K562 (cell line): ENCODE data around the gene PEX7. TPM values are rescaled to one million over a fixed set of nuclear protein-coding genes. Genes with fewer than 3 reads are reported as not detected.

Experiments
- ATAC-seq: fragments of 200-7000 bp; cut with Tn5 transposase; 3 replicates; pipeline ENCODE4 v1.9.1; 2020; ENCODE audit warnings: moderate library complexity
- BruUV-seq: library from RNA; stranded (reverse); fragments of 400-500 nt; replicated peaks from 2 replicates; lab custom pipeline; 2021; lab: Mats Ljungman, UMichigan
- CTCF ChIA-PET: fragments of 300-600 bp; formaldehyde crosslinking; extraction: SDS; loops from one replicate; lab custom pipeline; 2021; ENCODE audit warnings: low intra/inter-chr PET ratio; lab: Yijun Ruan, JAX
- POLR2A ChIA-PET: fragments of 300-600, 350-650 bp; sonication (Branson Sonifier 250); formaldehyde crosslinking; extraction: SDS; loops from one replicate; lab custom pipeline; 2021; ENCODE audit warnings: antibody characterized with exemption, inconsistent platforms; lab: Yijun Ruan, JAX
- DNase-seq, 4 experiments: peaks; one replicate each; pipeline versions ENCODE4 v3.0.0 to v3.0.0-alpha.2; 2011 to 2018; ENCODE audit warnings: low spot score in 3 of 4, mixed read lengths in 3 of 4; ENCODE audit errors: extremely low read depth in 1 of 4
- FAIRE-seq: peaks from 2 replicates; lab custom pipeline; 2011; peaks lifted over from hg19 to GRCh38; lab: Jason Lieb, UNC
- H2AFZ ChIP-seq: 2 replicates; pipeline ENCODE4 v1.6.0; 2011; ENCODE audit warnings: low read depth, low read length, control low read depth, inconsistent platforms
- H3K27ac ChIP-seq: fragments of 200-600 bp; 3 replicates; pipeline ENCODE4 v1.8.0; 2011; ENCODE audit warnings: low read depth, mild to moderate bottlenecking, control low read depth, inconsistent platforms, low read length, moderate library complexity, mixed read lengths; ENCODE audit errors: extremely low read depth
- H3K27me3 ChIP-seq, 2 experiments: fragments of 300-600 bp in 1 of 2; 2 replicates in 1 of 2; 3 replicates in 1 of 2; pipeline versions ENCODE4 v1.6.0 to v1.8.0; 2011; ENCODE audit warnings: inconsistent platforms in 2 of 2, low read length in 2 of 2, mild to moderate bottlenecking in 1 of 2, mixed read lengths in 1 of 2, moderate library complexity in 1 of 2; ENCODE audit not compliant: control insufficient read depth in 2 of 2, insufficient read depth in 2 of 2
- H3K36me3 ChIP-seq: fragments of 300-600 bp; 3 replicates; pipeline ENCODE4 v1.8.0; 2011; ENCODE audit warnings: mild to moderate bottlenecking, low read length, inconsistent platforms; ENCODE audit not compliant: control insufficient read depth, insufficient read depth
- H3K4me1 ChIP-seq, 2 experiments: fragments of 200-600 bp in 1 of 2; replicated peaks in 1 of 2; 2 replicates in 1 of 2; 3 replicates in 1 of 2; pipeline versions ENCODE4 v1.5.1 to v1.8.0; 2011; ENCODE audit warnings: inconsistent platforms in 2 of 2, low read length in 2 of 2, mild to moderate bottlenecking in 1 of 2, mixed read lengths in 1 of 2, moderate library complexity in 1 of 2; ENCODE audit not compliant: control insufficient read depth in 2 of 2, insufficient read depth in 2 of 2
- H3K4me2 ChIP-seq: 2 replicates; pipeline ENCODE4 v1.6.1; 2011; ENCODE audit warnings: low read length, control low read depth, inconsistent platforms, mixed read lengths; ENCODE audit not compliant: insufficient read depth
- H3K4me3 ChIP-seq: fragments of 200-600 bp; sonication (generic), shearing (Covaris generic); 2 replicates; pipeline ENCODE4 v1.5.1; 2016; ENCODE audit warnings: control low read depth, inconsistent platforms
- H3K79me2 ChIP-seq: fragments of 200-600 bp; 3 replicates; pipeline ENCODE4 v1.8.0; 2011; ENCODE audit warnings: low read length, inconsistent platforms; ENCODE audit not compliant: control insufficient read depth, insufficient read depth
- H3K9ac ChIP-seq, 2 experiments: 2 replicates each; pipeline versions ENCODE4 v1.6.0 to v1.6.1; 2011; ENCODE audit warnings: low read depth in 2 of 2, low read length in 2 of 2, control low read depth in 1 of 2, inconsistent platforms in 1 of 2, mild to moderate bottlenecking in 1 of 2, mixed read lengths in 1 of 2; ENCODE audit not compliant: insufficient read depth in 1 of 2
- H3K9me1 ChIP-seq: one replicate; pipeline ENCODE4 v1.6.0; 2011; ENCODE audit warnings: inconsistent platforms, mild to moderate bottlenecking, low read length, moderate library complexity; ENCODE audit not compliant: control insufficient read depth, insufficient read depth
- H3K9me3 ChIP-seq: replicated peaks from 2 replicates; pipeline ENCODE4 v1.5.1; 2011; ENCODE audit warnings: low read depth, low read length, inconsistent platforms; ENCODE audit not compliant: control insufficient read depth, insufficient read depth
- H4K20me1 ChIP-seq: replicated peaks from 2 replicates; pipeline ENCODE4 v1.6.1; 2011; ENCODE audit warnings: low read length, inconsistent platforms, mixed read lengths; ENCODE audit not compliant: control insufficient read depth, insufficient read depth
- BCOR ChIP-seq: fragments of 450-650 bp; IDR thresholded peaks from 2 replicates; pipeline ENCODE4 v1.6.1; 2016
- CTBP1 ChIP-seq: fragments of 450-650 bp; IDR thresholded peaks from 2 replicates; pipeline ENCODE4 v1.6.1; 2016; ENCODE audit warnings: borderline replicate concordance
- NRF1 ChIP-seq, 2 experiments: fragments of 450-650 bp; IDR thresholded peaks in 1 of 2; conservative IDR thresholded peaks in 1 of 2; 2 replicates each; pipeline ENCODE4 v1.6.1; 2014; ENCODE audit warnings: mild to moderate bottlenecking in 2 of 2
- PHB ChIP-seq: fragments of 250-450 bp; sonication (Bioruptor Pico); IDR thresholded peaks from 2 replicates; pipeline ENCODE4 v1.5.0; 2021
- SMAD1 ChIP-seq: fragments of 150-350 bp; IDR thresholded peaks from 2 replicates; pipeline ENCODE4 v1.6.1; 2014; ENCODE audit warnings: low read length, low read depth; ENCODE audit not compliant: partially characterized antibody
- WGBS: fragments of 100-300 bp; shearing (Covaris generic); methylation state at CpG from one replicate; pipeline ENCODE4 v1.1.6; 2016; ENCODE audit warnings: low coverage, mixed read lengths; ENCODE audit not compliant: insufficient coverage; ENCODE audit errors: missing lambda C conversion rate; 5-methylcytosine and 5-hydroxymethylcytosine counted together
- in situ Hi-C: fragments of 300-500 bp; cut with MboI; formaldehyde crosslinking; loops from 4 replicates; pipeline ENCODE4 v1.15.0; 2018; ENCODE audit warnings: inconsistent platforms, mixed read lengths
- intact Hi-C: fragments of 100-400 bp; cut with micrococcal nuclease; formaldehyde crosslinking; loops from 2 replicates; pipeline ENCODE4 v1.14.2; 2022
- polyA plus RNA-seq, 8 experiments: library from polyadenylated mRNA; depleted of rRNA in 4 of 8; stranded (reverse) in 5 of 8; unstranded in 3 of 8; fragments of >200 nt; fragmentation: Nextera tagmentation in 2 of 8; fragmentation: Illumina TruSeq in 1 of 8; extraction: Ambion mirVana in 2 of 8; extraction: Trizol in 1 of 8; gene quantifications; 2 replicates each; pipeline versions ENCODE4 v1.2.1 to v1.2.3, GENCODE V29; 2011 to 2014; ENCODE audit warnings: inconsistent platforms in 1 of 8, missing spikeins in 1 of 8
- total RNA-seq, 7 experiments: library from RNA; depleted of rRNA in 6 of 7; stranded (reverse); fragments of >200 nt in 6 of 7; fragmentation: Illumina TruSeq in 2 of 7; extraction: Trizol in 2 of 7; gene quantifications; 2 replicates each; pipeline versions ENCODE4 v1.2.1 to v1.2.3, GENCODE V29; 2011 to 2021; ENCODE audit warnings: low replicate concordance in 1 of 7
- TF ChIP-seq, protein P1 (sequence below): fragments of 200-800 bp; sonication (Bioruptor generic); IDR thresholded peaks from 2 replicates; pipeline ENCODE4 v1.6.1; 2016; ENCODE audit warnings: missing genetic modification characterization, missing compliant biosample characterization
- TF ChIP-seq, protein P2 (sequence below), 2 experiments: fragments of 450-650 bp in 1 of 2; sonication (generic) in 1 of 2; formaldehyde crosslinking in 1 of 2; IDR thresholded peaks in 1 of 2; conservative IDR thresholded peaks in 1 of 2; 2 replicates each; pipeline versions ENCODE4 v1.6.1 to v1.8.1; 2016 to 2023; ENCODE audit warnings: mild to moderate bottlenecking in 2 of 2, moderate library complexity in 2 of 2, inconsistent platforms in 1 of 2, missing genetic modification reagents in 1 of 2
- TF ChIP-seq, protein P3 (sequence below): fragments of 250-450 bp; sonication (Bioruptor Pico); IDR thresholded peaks from 2 replicates; pipeline ENCODE4 v1.4.0; 2020; ENCODE audit warnings: borderline replicate concordance

The PEX7 gene
- total and polyA plus RNA-seq, 9 of the 15 experiments (the other 6 are each of a cell fraction or from before 2014, with no cell fraction given) = 1.6 to 12.9 (median 9.1) TPM

DNA sequence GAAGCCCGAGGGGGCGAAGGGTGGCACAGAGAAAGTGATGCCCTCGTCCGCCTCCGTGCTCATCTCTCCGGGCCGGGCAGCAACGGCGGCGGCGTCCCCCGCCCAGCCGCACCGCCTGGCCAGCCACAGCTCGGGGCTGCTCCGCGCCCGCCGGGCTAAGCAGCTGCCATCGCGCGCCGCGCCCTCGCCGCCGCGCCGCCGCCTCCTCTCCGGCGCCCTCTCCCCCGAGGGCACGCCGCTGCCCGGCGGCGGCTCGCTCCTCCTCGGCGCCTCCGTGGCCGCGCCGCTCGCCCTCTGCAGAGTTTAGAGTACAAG lies 30.3 kb upstream of the PEX7 start (continued):
- TF ChIP-seq, protein P1, sequence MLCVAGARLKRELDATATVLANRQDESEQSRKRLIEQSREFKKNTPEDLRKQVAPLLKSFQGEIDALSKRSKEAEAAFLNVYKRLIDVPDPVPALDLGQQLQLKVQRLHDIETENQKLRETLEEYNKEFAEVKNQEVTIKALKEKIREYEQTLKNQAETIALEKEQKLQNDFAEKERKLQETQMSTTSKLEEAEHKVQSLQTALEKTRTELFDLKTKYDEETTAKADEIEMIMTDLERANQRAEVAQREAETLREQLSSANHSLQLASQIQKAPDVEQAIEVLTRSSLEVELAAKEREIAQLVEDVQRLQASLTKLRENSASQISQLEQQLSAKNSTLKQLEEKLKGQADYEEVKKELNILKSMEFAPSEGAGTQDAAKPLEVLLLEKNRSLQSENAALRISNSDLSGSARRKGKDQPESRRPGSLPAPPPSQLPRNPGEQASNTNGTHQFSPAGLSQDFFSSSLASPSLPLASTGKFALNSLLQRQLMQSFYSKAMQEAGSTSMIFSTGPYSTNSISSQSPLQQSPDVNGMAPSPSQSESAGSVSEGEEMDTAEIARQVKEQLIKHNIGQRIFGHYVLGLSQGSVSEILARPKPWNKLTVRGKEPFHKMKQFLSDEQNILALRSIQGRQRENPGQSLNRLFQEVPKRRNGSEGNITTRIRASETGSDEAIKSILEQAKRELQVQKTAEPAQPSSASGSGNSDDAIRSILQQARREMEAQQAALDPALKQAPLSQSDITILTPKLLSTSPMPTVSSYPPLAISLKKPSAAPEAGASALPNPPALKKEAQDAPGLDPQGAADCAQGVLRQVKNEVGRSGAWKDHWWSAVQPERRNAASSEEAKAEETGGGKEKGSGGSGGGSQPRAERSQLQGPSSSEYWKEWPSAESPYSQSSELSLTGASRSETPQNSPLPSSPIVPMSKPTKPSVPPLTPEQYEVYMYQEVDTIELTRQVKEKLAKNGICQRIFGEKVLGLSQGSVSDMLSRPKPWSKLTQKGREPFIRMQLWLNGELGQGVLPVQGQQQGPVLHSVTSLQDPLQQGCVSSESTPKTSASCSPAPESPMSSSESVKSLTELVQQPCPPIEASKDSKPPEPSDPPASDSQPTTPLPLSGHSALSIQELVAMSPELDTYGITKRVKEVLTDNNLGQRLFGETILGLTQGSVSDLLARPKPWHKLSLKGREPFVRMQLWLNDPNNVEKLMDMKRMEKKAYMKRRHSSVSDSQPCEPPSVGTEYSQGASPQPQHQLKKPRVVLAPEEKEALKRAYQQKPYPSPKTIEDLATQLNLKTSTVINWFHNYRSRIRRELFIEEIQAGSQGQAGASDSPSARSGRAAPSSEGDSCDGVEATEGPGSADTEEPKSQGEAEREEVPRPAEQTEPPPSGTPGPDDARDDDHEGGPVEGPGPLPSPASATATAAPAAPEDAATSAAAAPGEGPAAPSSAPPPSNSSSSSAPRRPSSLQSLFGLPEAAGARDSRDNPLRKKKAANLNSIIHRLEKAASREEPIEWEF (CRISPR knock-in tag) = no peak

DNA sequence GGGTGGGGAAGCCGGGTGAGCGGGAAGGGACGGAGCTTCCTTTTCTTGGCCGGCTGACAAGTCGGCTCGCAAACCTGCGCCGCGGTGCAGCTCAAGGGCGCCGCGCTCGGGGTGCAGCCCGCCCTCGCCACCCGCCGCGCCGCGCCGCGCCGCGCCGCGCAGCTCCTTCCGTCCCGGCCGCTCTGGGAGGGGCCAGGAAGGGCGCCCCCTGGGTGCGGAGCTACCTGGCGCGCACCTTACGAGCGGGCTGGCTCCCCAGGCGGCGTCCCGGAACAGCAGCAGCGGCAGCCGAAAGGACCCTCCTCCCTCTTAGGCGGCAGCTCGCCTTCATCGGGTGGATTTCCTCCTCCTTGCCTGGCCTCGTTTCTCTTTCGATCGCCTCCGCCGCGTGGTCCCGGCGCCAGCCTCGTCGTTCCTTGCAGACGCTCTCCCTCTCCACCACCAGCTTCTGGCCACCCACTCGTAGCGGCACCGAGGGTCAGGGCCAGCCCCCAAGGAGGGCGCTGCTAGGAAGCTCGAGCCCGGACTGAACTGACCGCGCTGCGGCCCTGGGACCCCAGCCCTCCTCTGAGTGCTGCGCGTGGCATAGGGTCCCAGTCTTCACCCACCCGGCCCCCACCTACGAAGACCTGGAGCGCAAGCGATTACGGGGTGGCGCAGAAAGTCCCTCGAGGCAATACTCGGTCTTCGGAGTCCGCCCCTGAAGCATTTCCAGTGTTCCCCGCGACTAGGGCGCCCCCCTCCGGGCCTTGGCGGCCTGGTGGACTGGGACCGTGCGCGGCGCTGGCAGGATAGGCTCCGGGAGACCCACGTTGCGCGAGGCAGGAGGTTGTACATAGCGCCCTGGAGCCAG lies 29.8 kb upstream of the PEX7 start, which contains the start of gene MAP3K5:
Gene MAP3K5, minus strand, starts transcription at position 68 of the 853 bp plus-strand sequence. CDS start 320 bp downstream, outside the sequence.
- DNase-seq = peak; percentile 80 to 95 (median 83)
- POLR2A ChIA-PET = interaction anchor here (0.7 to 2.0 kb wide), 17 partner anchors 9 to 372 kb away, joined by 3 to 13 read pairs (median 5); no protein-coding TSS in a partner anchor
- intact Hi-C loops = loop anchor here (1.0 to 5.0 kb wide), 4 partner anchors 148 to 495 kb away; no protein-coding TSS in a partner anchor
- in situ Hi-C loops = loop anchor here (5.0 kb wide), 1 partner anchor 150 kb away; no protein-coding TSS in a partner anchor
- CTCF ChIA-PET = interaction anchor here (0.6 to 5.5 kb wide), 14 partner anchors 138 to 452 kb away, joined by 3 to 89 read pairs (median 4); partner anchors contain the start of gene MAP7
- peak within 1 kb of the TSS; percentile 96 for H2AFZ ChIP-seq
- H3K27ac ChIP-seq = peak within 1 kb of the TSS; percentile 86
- peak within 1 kb of the TSS; percentile 89 for H3K4me2 ChIP-seq
- H3K9me3 ChIP-seq = no peaks in the 10 kb centered on the region
- BruUV-seq = TSS peak; percentile 78
- H3K9me1 ChIP-seq = no peaks in the 10 kb centered on the region
- ATAC-seq = peak; percentile 90
- H3K27me3 ChIP-seq = no peaks in the 10 kb centered on the region
- H3K9ac ChIP-seq = peak within 1 kb of the TSS; percentile 83 to 92
- peaks cover 11 to 21% of the 10 kb centered on the region in 2 experiments; a peak in 4 of 5 replicates for H3K4me1 ChIP-seq
- 0 out of 3 replicates have a peak, but pooled peaks cover 3% of the 10 kb centered on the region for H3K36me3 ChIP-seq
- H3K4me3 ChIP-seq = peak within 1 kb of the TSS; percentile 63
- WGBS = 6% methylated on average over 63 of the region's 89 CpGs
- peaks cover 46% of the 10 kb centered on the region for H3K79me2 ChIP-seq
- H4K20me1 ChIP-seq = no peaks in the 10 kb centered on the region
- no peak for FAIRE-seq
- TF ChIP-seq, protein P2, sequence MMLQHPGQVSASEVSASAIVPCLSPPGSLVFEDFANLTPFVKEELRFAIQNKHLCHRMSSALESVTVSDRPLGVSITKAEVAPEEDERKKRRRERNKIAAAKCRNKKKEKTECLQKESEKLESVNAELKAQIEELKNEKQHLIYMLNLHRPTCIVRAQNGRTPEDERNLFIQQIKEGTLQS (IDR thresholded peaks at IDR 0.05) = no peak
- TF ChIP-seq, protein P2 (CRISPR knock-in tag; conservative IDR thresholded peaks at IDR 0.05) = peak; percentile 60; the same call in 1 of the 2 replicates
- TF ChIP-seq BCOR (peak; percentile 72), PHB (CRISPR knock-in tag) (no peak; the same call in 1 of the 2 replicates), NRF1 (conservative IDR thresholded peaks at IDR 0.05 in 1 of 2, IDR thresholded peaks at IDR 0.05 in 1 of 2) (peak; percentile 76 to 79), CTBP1 (peak; percentile 99), SMAD1 (peak; percentile 32)
- TF ChIP-seq, protein P3, sequence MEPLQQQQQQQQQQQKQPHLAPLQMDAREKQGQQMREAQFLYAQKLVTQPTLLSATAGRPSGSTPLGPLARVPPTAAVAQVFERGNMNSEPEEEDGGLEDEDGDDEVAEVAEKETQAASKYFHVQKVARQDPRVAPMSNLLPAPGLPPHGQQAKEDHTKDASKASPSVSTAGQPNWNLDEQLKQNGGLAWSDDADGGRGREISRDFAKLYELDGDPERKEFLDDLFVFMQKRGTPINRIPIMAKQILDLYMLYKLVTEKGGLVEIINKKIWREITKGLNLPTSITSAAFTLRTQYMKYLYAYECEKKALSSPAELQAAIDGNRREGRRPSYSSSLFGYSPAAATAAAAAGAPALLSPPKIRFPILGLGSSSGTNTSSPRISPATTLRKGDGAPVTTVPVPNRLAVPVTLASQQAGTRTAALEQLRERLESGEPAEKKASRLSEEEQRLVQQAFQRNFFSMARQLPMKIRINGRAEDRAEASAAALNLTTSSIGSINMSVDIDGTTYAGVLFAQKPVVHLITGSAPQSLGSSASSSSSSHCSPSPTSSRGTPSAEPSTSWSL (CRISPR knock-in tag) = peak; percentile 71; the same call in 1 of the 2 replicates
